ENCODE results near the gene VPS11.

VPS11 gene

GRCh38 chr11:119110439-119110838 is 42.8 kb downstream of the VPS11 start:
- H3K4me3 ChIP-seq (ENCODE audit: low read depth, low read length), result no peak overlapping the region
- TF ChIP-seq CTCF (IDR thresholded peaks at IDR 0.05; ENCODE audit: borderline replicate concordance, insufficient read depth, low read depth, low read length), result no peak

- TF ChIP-seq CTCF (IDR thresholded peaks at IDR 0.05; ENCODE audit: borderline replicate concordance, insufficient read depth, low read depth, low read length), result no peak
- H3K4me3 ChIP-seq (ENCODE audit: low read depth, low read length), result no peak overlapping the region
Observed at GRCh38 chr11:119111361-119111925, 43.8 kb downstream of the VPS11 start.

GRCh38 chr11:119112314-119113020 is 44.8 kb downstream of the VPS11 start:
- H3K4me3 ChIP-seq (ENCODE audit: low read depth, low read length), result no peak overlapping the region
- TF ChIP-seq CTCF (IDR thresholded peaks at IDR 0.05; ENCODE audit: borderline replicate concordance, insufficient read depth, low read depth, low read length), result no peak

- H3K4me3 ChIP-seq (ENCODE audit: low read depth, low read length), result no peak overlapping the region
- TF ChIP-seq CTCF (IDR thresholded peaks at IDR 0.05; ENCODE audit: borderline replicate concordance, insufficient read depth, low read depth, low read length), result no peak
Observed at GRCh38 chr11:119113716-119114115, 46.1 kb downstream of the VPS11 start.

GRCh38 chr11:119114351-119114750 is 46.7 kb downstream of the VPS11 start:
- no peak for TF ChIP-seq CTCF (IDR thresholded peaks at IDR 0.05; ENCODE audit: borderline replicate concordance, insufficient read depth, low read depth, low read length)
- no peak overlapping the region for H3K4me3 ChIP-seq (ENCODE audit: low read depth, low read length)

- TF ChIP-seq CTCF (IDR thresholded peaks at IDR 0.05; ENCODE audit: borderline replicate concordance, insufficient read depth, low read depth, low read length), result no peak
- no peak overlapping the region for H3K4me3 ChIP-seq (ENCODE audit: low read depth, low read length)
Observed at GRCh38 chr11:119115484-119116234, 48.0 kb downstream of the VPS11 start.

All from GM12875 (cell line).